Smooth muscle cell (in vitro differentiated cells): Measurements from ENCODE around the gene KRT40. TPM values are rescaled to one million over a fixed set of nuclear protein-coding genes. Genes with fewer than 3 reads are reported as not detected.

Source experiments
- DNase-seq: peaks from one replicate; lab custom pipeline; 2025; ENCODE audit not compliant: unreplicated experiment; lab: John Stamatoyannopoulos, UW
- H2AFZ ChIP-seq: fragments of 200-600 bp; sonication (generic); 2 replicates; pipeline ENCODE4 v1.6.0; 2016; ENCODE audit warnings: antibody characterized with exemption, low read depth, mild to moderate bottlenecking
- H3F3A ChIP-seq: fragments of 200-600 bp; sonication (generic); 2 replicates; pipeline ENCODE4 v1.6.0; 2017; ENCODE audit warnings: antibody characterized with exemption, low read depth
- H3K27ac ChIP-seq: fragments of 200-600 bp; sonication (generic); 2 replicates; pipeline ENCODE4 v1.5.1; 2016; ENCODE audit warnings: low read depth, mild to moderate bottlenecking
- H3K27me3 ChIP-seq: fragments of 200-600 bp; sonication (generic); 2 replicates; pipeline ENCODE4 v1.6.1; 2016; ENCODE audit warnings: low read depth, mild to moderate bottlenecking
- H3K36me3 ChIP-seq: fragments of 200-600 bp; sonication (generic); 2 replicates; pipeline ENCODE4 v1.5.1; 2016; ENCODE audit warnings: low read depth
- H3K4me1 ChIP-seq: fragments of 200-600 bp; sonication (generic); 2 replicates; pipeline ENCODE4 v1.5.1; 2016; ENCODE audit warnings: low read depth
- H3K4me2 ChIP-seq: fragments of 200-600 bp; sonication (generic); 2 replicates; pipeline ENCODE4 v1.6.0; 2016; ENCODE audit warnings: mild to moderate bottlenecking
- H3K4me3 ChIP-seq: fragments of 200-600 bp; sonication (generic); 2 replicates; pipeline ENCODE4 v1.5.1; 2016; ENCODE audit warnings: mild to moderate bottlenecking
- H3K79me2 ChIP-seq: fragments of 200-600 bp; sonication (generic); 2 replicates; pipeline ENCODE4 v1.6.0; 2016; ENCODE audit warnings: low read depth, mild to moderate bottlenecking
- H3K9ac ChIP-seq: fragments of 200-600 bp; sonication (generic); 2 replicates; pipeline ENCODE4 v1.6.0; 2016; ENCODE audit warnings: low read depth
- H3K9me3 ChIP-seq: fragments of 200-600 bp; sonication (generic); replicated peaks from 2 replicates; pipeline ENCODE4 v1.5.1; 2016; ENCODE audit warnings: low read depth
- H4K20me1 ChIP-seq: fragments of 200-600 bp; sonication (generic); 2 replicates; pipeline ENCODE4 v1.6.0; 2016; ENCODE audit warnings: low read depth
- CTCF ChIP-seq: fragments of 200-600 bp; sonication (generic); IDR thresholded peaks from 2 replicates; pipeline ENCODE4 v1.5.1; 2017; ENCODE audit warnings: borderline replicate concordance, mild to moderate bottlenecking, antibody characterized with exemption; ENCODE audit not compliant: insufficient read depth, poor library complexity, severe bottlenecking
- whole genome bisulfite sequencing: methylation state at CpG from one replicate; pipeline ENCODE4 v1.1.7; 2016; ENCODE audit warnings: low lambda C conversion rate; 5-methylcytosine and 5-hydroxymethylcytosine counted together
- polyA plus RNA-seq: library from polyadenylated mRNA; unstranded; fragments of >200 nt; fragmentation: Nextera tagmentation; extraction: Ambion mirVana; gene quantifications from 2 replicates; pipeline ENCODE4 v1.2.1, GENCODE V29; 2016
- total RNA-seq: library from RNA; depleted of rRNA; stranded (reverse); fragments of >200 nt; gene quantifications from 2 replicates; pipeline ENCODE4 v1.2.3, GENCODE V29; 2014

KRT40 gene
- total and polyA plus RNA-seq, 2 experiments from 2014 or later, result not detected

GRCh38 chr17:40986920-40987319 lies 2.8 kb upstream of the KRT40 start:
- Histone ChIP-seq H3K27me3 (no peaks in the 10 kb centered on the region), H4K20me1 (no peaks in the 10 kb centered on the region), H2AFZ (no peak overlapping the region), H3K79me2 (no peaks in the 10 kb centered on the region), H3K4me2 (no peak overlapping the region), H3K4me3 (no peak overlapping the region), H3F3A (no peaks in the 10 kb centered on the region), H3K9ac (no peak overlapping the region), H3K27ac (no peak overlapping the region), H3K9me3 (no peaks in the 10 kb centered on the region), H3K36me3 (no peaks in the 10 kb centered on the region), H3K4me1 (no peaks in the 10 kb centered on the region)
- 82% methylated on average over 8 of the region's 8 CpGs for WGBS
- no peak for TF ChIP-seq CTCF
- no peak for DNase-seq

- Histone ChIP-seq H2AFZ (no peak overlapping the region), H3K79me2 (no peaks in the 10 kb centered on the region), H3K4me2 (peak overlapping the region; percentile 9), H3F3A (no peaks in the 10 kb centered on the region), H3K27ac (no peak overlapping the region), H3K36me3 (no peaks in the 10 kb centered on the region), H3K27me3 (no peaks in the 10 kb centered on the region), H3K9ac (no peak overlapping the region), H3K4me1 (peaks cover 7% of the 10 kb centered on the region), H3K4me3 (no peak overlapping the region), H3K9me3 (no peaks in the 10 kb centered on the region), H4K20me1 (no peaks in the 10 kb centered on the region)
- no peak for TF ChIP-seq CTCF
- WGBS, result 73% methylated on average over 5 of the region's 5 CpGs
- DNase-seq, result no peak
These were observed 3.0 kb downstream of the KRT40 start for GRCh38 chr17:40981115-40981514.

- Histone ChIP-seq H4K20me1 (no peaks in the 10 kb centered on the region), H3K9ac (no peak overlapping the region), H3K36me3 (no peaks in the 10 kb centered on the region), H2AFZ (no peak overlapping the region), H3K27ac (no peak overlapping the region), H3K79me2 (no peaks in the 10 kb centered on the region), H3F3A (no peaks in the 10 kb centered on the region), H3K4me2 (peak overlapping the region; percentile 9), H3K4me1 (peaks cover 7% of the 10 kb centered on the region), H3K4me3 (no peak overlapping the region), H3K9me3 (no peaks in the 10 kb centered on the region), H3K27me3 (no peaks in the 10 kb centered on the region)
- DNase-seq, result peak; percentile 7
- 9% methylated on average over 8 of the region's 8 CpGs for WGBS
- no peak for TF ChIP-seq CTCF
These were observed 3.5 kb downstream of the KRT40 start for GRCh38 chr17:40980596-40980995.

GRCh38 chr17:40980117-40980516 lies 4.0 kb downstream of the KRT40 start:
- WGBS, result 73% methylated on average over 3 of the region's 3 CpGs
- Histone ChIP-seq H3K4me3 (no peak overlapping the region), H3K4me1 (peaks cover 7% of the 10 kb centered on the region), H3K4me2 (no peak overlapping the region), H3K9me3 (no peaks in the 10 kb centered on the region), H4K20me1 (no peaks in the 10 kb centered on the region), H3K27ac (no peak overlapping the region), H3F3A (no peaks in the 10 kb centered on the region), H3K79me2 (no peaks in the 10 kb centered on the region), H3K27me3 (no peaks in the 10 kb centered on the region), H3K9ac (no peak overlapping the region), H3K36me3 (no peaks in the 10 kb centered on the region), H2AFZ (no peak overlapping the region)
- no peak for DNase-seq
- TF ChIP-seq CTCF, result no peak
